ENCODE data around the gene GRK7. TPM values are rescaled to one million over a fixed set of nuclear protein-coding genes. Genes with fewer than 3 reads are reported as not detected.

GRK7 gene
- total and polyA plus RNA-seq, 2 of the 13 experiments (the other 11 are each of a cell fraction or from before 2014, with no cell fraction given), result not detected

GRCh38 chr3:141782386-141782932 lies 19.3 kb downstream of the GRK7 start (continued):
- no peak for TF ChIP-seq THAP7 (CRISPR knock-in tag; IDR thresholded peaks at IDR 0.05)
- no peak for TF ChIP-seq GTF2F1 (IDR thresholded peaks at IDR 0.05; ENCODE audit: low read length)
- TF ChIP-seq MED13 (CRISPR knock-in tag; IDR thresholded peaks at IDR 0.05), result no peak
- no peak for TF ChIP-seq NFYB (CRISPR knock-in tag; IDR thresholded peaks at IDR 0.05)
- peak; percentile 33 for TF ChIP-seq STAG1 (CRISPR knock-in tag; IDR thresholded peaks at IDR 0.05)
- no peak for TF ChIP-seq MTERF4 (CRISPR knock-in tag; IDR thresholded peaks at IDR 0.05)
- peak in 1 of 2 experiments; percentile 17; a peak in 1 of 4 replicates for TF ChIP-seq HMGXB4 (CRISPR knock-in tag; IDR thresholded peaks at IDR 0.05; ENCODE audit: borderline replicate concordance in 1 of 2, low read depth in 1 of 2)
- no peak for TF ChIP-seq SKIL (CRISPR knock-in tag; IDR thresholded peaks at IDR 0.05; ENCODE audit: borderline replicate concordance)
- no peak for TF ChIP-seq SAFB2 (CRISPR knock-in tag; IDR thresholded peaks at IDR 0.05; ENCODE audit: borderline replicate concordance, low read depth)
- TF ChIP-seq CTCF (CRISPR knock-in tag; IDR thresholded peaks at IDR 0.05), result peak; percentile 34; the same call in 1 of the 2 replicates
- TF ChIP-seq RORA (CRISPR knock-in tag; IDR thresholded peaks at IDR 0.05), result no peak
- TF ChIP-seq ZNF280B (CRISPR knock-in tag; IDR thresholded peaks at IDR 0.05; ENCODE audit: borderline replicate concordance), result no peak
- TF ChIP-seq ZBTB25 (CRISPR knock-in tag; IDR thresholded peaks at IDR 0.05), result no peak
- no peak for TF ChIP-seq SNRNP70 (IDR thresholded peaks at IDR 0.05; ENCODE audit: low read depth, low read length)
- no peak for TF ChIP-seq ZMAT3 (CRISPR knock-in tag; conservative IDR thresholded peaks at IDR 0.05)
- TF ChIP-seq PCBP2 (optimal IDR thresholded peaks at IDR 0.05; ENCODE audit: low read depth, low read length, poor library complexity, severe bottlenecking), result no peak
- TF ChIP-seq ZFY (CRISPR knock-in tag; IDR thresholded peaks at IDR 0.05), result no peak
